HepG2 (cell line): ENCODE measurements around the gene HERC6. TPM values are rescaled to one million over a fixed set of nuclear protein-coding genes. Genes with fewer than 3 reads are reported as not detected.
A peak's percentile ranks its signal among the peaks of the same experiment; 100 is the strongest.

Experiments
- FOSL2 ChIP-seq: sonication (generic); formaldehyde crosslinking; IDR thresholded peaks from 2 replicates; pipeline ENCODE4 v1.4.0; 2020; ENCODE audit warnings: missing genetic modification reagents
- FOXA3 ChIP-seq: IDR thresholded peaks from 2 replicates; pipeline ENCODE4 v1.6.1; 2016; ENCODE audit warnings: missing genetic modification reagents, missing compliant biosample characterization
- GABPA ChIP-seq, 2 experiments: IDR thresholded peaks; 2 replicates each; pipeline ENCODE4 v1.6.1; 2011 to 2016; ENCODE audit warnings: low read depth in 2 of 2, low read length in 1 of 2, missing biosample characterization in 1 of 2, missing genetic modification characterization in 1 of 2
- GFI1 ChIP-seq: sonication (generic); formaldehyde crosslinking; IDR thresholded peaks from 2 replicates; pipeline ENCODE4 v1.5.0; 2020; ENCODE audit warnings: missing genetic modification reagents, mild to moderate bottlenecking, borderline replicate concordance
- GLI4 ChIP-seq: sonication (generic); formaldehyde crosslinking; IDR thresholded peaks from 2 replicates; pipeline ENCODE4 v1.5.1; 2020; ENCODE audit warnings: missing genetic modification reagents, mild to moderate bottlenecking, moderate library complexity, borderline replicate concordance
- HDAC2 ChIP-seq: sonication (generic); formaldehyde crosslinking; IDR thresholded peaks from 2 replicates; pipeline ENCODE4 v1.4.0; 2020; ENCODE audit warnings: missing genetic modification reagents
- HIVEP1 ChIP-seq: sonication (generic); formaldehyde crosslinking; IDR thresholded peaks from 2 replicates; pipeline ENCODE4 v1.4.0; 2020; ENCODE audit warnings: mild to moderate bottlenecking, missing genetic modification reagents
- IKZF1 ChIP-seq: fragments of 450-650 bp; IDR thresholded peaks from 2 replicates; pipeline ENCODE4 v1.7.1; 2016
- KAT8 ChIP-seq: IDR thresholded peaks from 2 replicates; pipeline ENCODE4 v1.6.1; 2016; ENCODE audit warnings: missing genetic modification reagents, missing compliant biosample characterization
- POGK ChIP-seq: sonication (generic); formaldehyde crosslinking; conservative IDR thresholded peaks from 2 replicates; pipeline ENCODE4 v1.8.0; 2022; ENCODE audit warnings: mild to moderate bottlenecking, moderate library complexity, missing genetic modification reagents
- SNAPC5 ChIP-seq: sonication (generic); formaldehyde crosslinking; IDR thresholded peaks from 2 replicates; pipeline ENCODE4 v1.8.1; 2023; ENCODE audit warnings: mild to moderate bottlenecking, missing genetic modification reagents, borderline replicate concordance
- TCF12 ChIP-seq, 2 experiments: fragments of 450-650 bp in 1 of 2; sonication (generic) in 1 of 2; formaldehyde crosslinking in 1 of 2; IDR thresholded peaks; 2 replicates each; pipeline versions ENCODE4 v1.6.1 to v1.8.0; 2017 to 2022; ENCODE audit warnings: antibody characterized with exemption in 1 of 2, mild to moderate bottlenecking in 1 of 2, missing genetic modification reagents in 1 of 2, moderate library complexity in 1 of 2
- YY1 ChIP-seq: IDR thresholded peaks from 2 replicates; pipeline ENCODE4 v1.6.1; 2011; ENCODE audit warnings: low read length, low read depth, moderate library complexity, mild to moderate bottlenecking; ENCODE audit not compliant: insufficient read depth, insufficient replicate concordance
- ZNF234 ChIP-seq: sonication (generic); formaldehyde crosslinking; conservative IDR thresholded peaks from 2 replicates; pipeline ENCODE4 v1.5.1; 2020; ENCODE audit warnings: mild to moderate bottlenecking, missing genetic modification reagents
- ZNF605 ChIP-seq: sonication (generic); formaldehyde crosslinking; IDR thresholded peaks from 2 replicates; pipeline ENCODE4 v1.8.0; 2022; ENCODE audit warnings: mild to moderate bottlenecking, missing genetic modification reagents
- ZNF703 ChIP-seq: sonication (generic); formaldehyde crosslinking; IDR thresholded peaks from 2 replicates; pipeline ENCODE4 v1.5.1; 2020; ENCODE audit warnings: missing genetic modification reagents, mild to moderate bottlenecking, moderate library complexity, borderline replicate concordance
- ZNF776 ChIP-seq: sonication (generic); formaldehyde crosslinking; IDR thresholded peaks from 2 replicates; pipeline ENCODE4 v1.4.0; 2020; ENCODE audit warnings: mild to moderate bottlenecking, missing genetic modification reagents
- polyA plus RNA-seq, 8 experiments: library from polyadenylated mRNA; depleted of rRNA in 3 of 8; stranded (reverse) in 7 of 8; unstranded in 1 of 8; fragments of >200 nt; fragmentation: Illumina TruSeq in 4 of 8; extraction: Trizol in 4 of 8; gene quantifications; 2 replicates each; pipeline versions ENCODE4 v1.2.1 to v1.2.3, GENCODE V29; 2011 to 2016; ENCODE audit warnings: low read depth in 4 of 8, missing spikeins in 1 of 8, mixed read lengths in 1 of 8; ENCODE audit not compliant: insufficient read depth in 1 of 8
- total RNA-seq, 5 experiments: library from RNA; depleted of rRNA; stranded (reverse); fragments of >200 nt; fragmentation: Illumina TruSeq; extraction: Trizol; gene quantifications; 2 replicates each; pipeline ENCODE4 v1.2.3, GENCODE V29; 2016; ENCODE audit warnings: low read depth in 1 of 5
- TF ChIP-seq, protein P1 (sequence below), 2 experiments: sonication (generic) in 1 of 2; formaldehyde crosslinking in 1 of 2; IDR thresholded peaks; 2 replicates each; pipeline versions ENCODE4 v1.6.1 to v1.9.0; 2014 to 2022; ENCODE audit warnings: antibody characterized with exemption in 1 of 2, borderline replicate concordance in 1 of 2, inconsistent platforms in 1 of 2, low read depth in 1 of 2, missing genetic modification reagents in 1 of 2
- TF ChIP-seq, protein P2 (sequence below): sonication (generic); formaldehyde crosslinking; conservative IDR thresholded peaks from 2 replicates; pipeline ENCODE4 v1.4.0; 2020; ENCODE audit warnings: missing genetic modification reagents

Gene HERC6
- total and polyA plus RNA-seq, 2 of the 13 experiments (the other 11 are each of a cell fraction or from before 2014, with no cell fraction given) = 0.50 to 2.0 TPM

GRCh38 chr4:88456670-88457306 lies 78.1 kb downstream of the HERC6 start, which contains the start of gene HERC5 (continued):
- TF ChIP-seq, protein P1, sequence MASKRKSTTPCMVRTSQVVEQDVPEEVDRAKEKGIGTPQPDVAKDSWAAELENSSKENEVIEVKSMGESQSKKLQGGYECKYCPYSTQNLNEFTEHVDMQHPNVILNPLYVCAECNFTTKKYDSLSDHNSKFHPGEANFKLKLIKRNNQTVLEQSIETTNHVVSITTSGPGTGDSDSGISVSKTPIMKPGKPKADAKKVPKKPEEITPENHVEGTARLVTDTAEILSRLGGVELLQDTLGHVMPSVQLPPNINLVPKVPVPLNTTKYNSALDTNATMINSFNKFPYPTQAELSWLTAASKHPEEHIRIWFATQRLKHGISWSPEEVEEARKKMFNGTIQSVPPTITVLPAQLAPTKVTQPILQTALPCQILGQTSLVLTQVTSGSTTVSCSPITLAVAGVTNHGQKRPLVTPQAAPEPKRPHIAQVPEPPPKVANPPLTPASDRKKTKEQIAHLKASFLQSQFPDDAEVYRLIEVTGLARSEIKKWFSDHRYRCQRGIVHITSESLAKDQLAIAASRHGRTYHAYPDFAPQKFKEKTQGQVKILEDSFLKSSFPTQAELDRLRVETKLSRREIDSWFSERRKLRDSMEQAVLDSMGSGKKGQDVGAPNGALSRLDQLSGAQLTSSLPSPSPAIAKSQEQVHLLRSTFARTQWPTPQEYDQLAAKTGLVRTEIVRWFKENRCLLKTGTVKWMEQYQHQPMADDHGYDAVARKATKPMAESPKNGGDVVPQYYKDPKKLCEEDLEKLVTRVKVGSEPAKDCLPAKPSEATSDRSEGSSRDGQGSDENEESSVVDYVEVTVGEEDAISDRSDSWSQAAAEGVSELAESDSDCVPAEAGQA (IDR thresholded peaks at IDR 0.05; ENCODE audit: low read depth) = 0 out of 2 replicates have a peak, but pooled peaks have one; percentile 20
- TF ChIP-seq, protein P1 (CRISPR knock-in tag; IDR thresholded peaks at IDR 0.05; ENCODE audit: borderline replicate concordance) = no peak
- TF ChIP-seq KAT8 (CRISPR knock-in tag) = peak; percentile 49; the same call in 1 of the 2 replicates
- peak; percentile 55; the same call in 1 of the 2 replicates for TF ChIP-seq POGK (CRISPR knock-in tag)
- no peak for TF ChIP-seq IKZF1
- TF ChIP-seq SNAPC5 (CRISPR knock-in tag) = no peak
- TF ChIP-seq HIVEP1 (CRISPR knock-in tag) = peak; percentile 80
- no peak for TF ChIP-seq GLI4 (CRISPR knock-in tag)
- peak; percentile 69 for TF ChIP-seq FOSL2 (CRISPR knock-in tag)
- TF ChIP-seq FOXA3 (CRISPR knock-in tag) = peak; percentile 26; the same call in 1 of the 2 replicates
- TF ChIP-seq ZNF703 (CRISPR knock-in tag) = peak; percentile 34; the same call in 1 of the 2 replicates
- no peak for TF ChIP-seq GFI1 (CRISPR knock-in tag)
- peak; percentile 91 for TF ChIP-seq ZNF234 (CRISPR knock-in tag)
- TF ChIP-seq YY1 = peak; percentile 63
- TF ChIP-seq, protein P2, sequence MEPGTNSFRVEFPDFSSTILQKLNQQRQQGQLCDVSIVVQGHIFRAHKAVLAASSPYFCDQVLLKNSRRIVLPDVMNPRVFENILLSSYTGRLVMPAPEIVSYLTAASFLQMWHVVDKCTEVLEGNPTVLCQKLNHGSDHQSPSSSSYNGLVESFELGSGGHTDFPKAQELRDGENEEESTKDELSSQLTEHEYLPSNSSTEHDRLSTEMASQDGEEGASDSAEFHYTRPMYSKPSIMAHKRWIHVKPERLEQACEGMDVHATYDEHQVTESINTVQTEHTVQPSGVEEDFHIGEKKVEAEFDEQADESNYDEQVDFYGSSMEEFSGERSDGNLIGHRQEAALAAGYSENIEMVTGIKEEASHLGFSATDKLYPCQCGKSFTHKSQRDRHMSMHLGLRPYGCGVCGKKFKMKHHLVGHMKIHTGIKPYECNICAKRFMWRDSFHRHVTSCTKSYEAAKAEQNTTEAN (CRISPR knock-in tag) = 0 out of 2 replicates have a peak, but pooled peaks have one; percentile 36
- TF ChIP-seq HDAC2 (CRISPR knock-in tag) = peak; percentile 72
- no peak for TF ChIP-seq GABPA (IDR thresholded peaks at IDR 0.05; ENCODE audit: low read depth, low read length)
- TF ChIP-seq GABPA (CRISPR knock-in tag; IDR thresholded peaks at IDR 0.05; ENCODE audit: low read depth) = peak; percentile 55
- no peak; the same call in 1 of the 2 replicates for TF ChIP-seq ZNF776
- TF ChIP-seq TCF12 (IDR thresholded peaks at IDR 0.05) = no peak
- TF ChIP-seq TCF12 (CRISPR knock-in tag; IDR thresholded peaks at IDR 0.05) = 0 out of 2 replicates have a peak, but pooled peaks have one; percentile 43
- peak; percentile 35; the same call in 1 of the 2 replicates for TF ChIP-seq ZNF605 (CRISPR knock-in tag)
